ENCODE measurements around the gene ERCC3. TPM values are rescaled to one million over a fixed set of nuclear protein-coding genes. Genes with fewer than 3 reads are reported as not detected.

Gene ERCC3
- total RNA-seq, 1 experiment from 2014 or later = 52.5 TPM

DNA sequence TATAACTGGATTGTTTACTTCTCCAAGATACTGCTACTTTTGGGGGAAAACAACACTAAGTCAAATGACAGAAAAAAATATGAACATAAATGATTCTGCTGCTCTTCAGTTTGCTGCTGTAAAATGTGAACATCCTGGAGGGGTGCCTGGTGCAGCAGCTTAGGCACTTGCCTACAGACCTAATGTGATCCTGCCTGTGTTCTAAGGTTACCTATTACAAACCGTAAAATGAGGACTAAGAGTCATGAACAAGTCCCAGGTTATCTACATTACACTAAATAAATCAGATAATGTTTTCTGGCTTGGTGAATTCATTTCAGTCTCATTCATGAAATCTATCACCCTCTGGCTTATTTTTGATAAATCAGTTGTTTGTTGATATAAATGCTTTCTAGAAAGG is 38.4 kb upstream of the ERCC3 start:
- Histone ChIP-seq H3K4me1 (no peaks in the 10 kb centered on the region), H3K27me3 (replicated peaks; ENCODE audit: control insufficient read depth, insufficient read depth, low read length) (no peaks in the 10 kb centered on the region), H3K36me3 (ENCODE audit: control insufficient read depth, insufficient read depth, low read length) (no peaks in the 10 kb centered on the region), H3K4me3 (ENCODE audit: low read depth, low read length) (no peak overlapping the region), H3K9me3 (no peaks in the 10 kb centered on the region)
- ChIA-PET POLR2A (no interaction called here), CTCF (no interaction called here)
- Mint-ChIP-seq H3K27me3 (ENCODE audit: insufficient read depth, unreplicated experiment) (no peaks in the 10 kb centered on the region), H3K4me1 (ENCODE audit: low read depth, unreplicated experiment) (no peaks in the 10 kb centered on the region), H3K27ac (ENCODE audit: unreplicated experiment) (no peak overlapping the region), H3K4me3 (ENCODE audit: unreplicated experiment) (no peak overlapping the region), H3K9me3 (ENCODE audit: unreplicated experiment) (no peaks in the 10 kb centered on the region), H3K36me3 (ENCODE audit: insufficient read depth, unreplicated experiment) (peaks cover 24% of the 10 kb centered on the region)
- intact Hi-C loops (cut with micrococcal nuclease; ENCODE audit: unreplicated experiment) = no loop called here
- TF ChIP-seq, protein P1, sequence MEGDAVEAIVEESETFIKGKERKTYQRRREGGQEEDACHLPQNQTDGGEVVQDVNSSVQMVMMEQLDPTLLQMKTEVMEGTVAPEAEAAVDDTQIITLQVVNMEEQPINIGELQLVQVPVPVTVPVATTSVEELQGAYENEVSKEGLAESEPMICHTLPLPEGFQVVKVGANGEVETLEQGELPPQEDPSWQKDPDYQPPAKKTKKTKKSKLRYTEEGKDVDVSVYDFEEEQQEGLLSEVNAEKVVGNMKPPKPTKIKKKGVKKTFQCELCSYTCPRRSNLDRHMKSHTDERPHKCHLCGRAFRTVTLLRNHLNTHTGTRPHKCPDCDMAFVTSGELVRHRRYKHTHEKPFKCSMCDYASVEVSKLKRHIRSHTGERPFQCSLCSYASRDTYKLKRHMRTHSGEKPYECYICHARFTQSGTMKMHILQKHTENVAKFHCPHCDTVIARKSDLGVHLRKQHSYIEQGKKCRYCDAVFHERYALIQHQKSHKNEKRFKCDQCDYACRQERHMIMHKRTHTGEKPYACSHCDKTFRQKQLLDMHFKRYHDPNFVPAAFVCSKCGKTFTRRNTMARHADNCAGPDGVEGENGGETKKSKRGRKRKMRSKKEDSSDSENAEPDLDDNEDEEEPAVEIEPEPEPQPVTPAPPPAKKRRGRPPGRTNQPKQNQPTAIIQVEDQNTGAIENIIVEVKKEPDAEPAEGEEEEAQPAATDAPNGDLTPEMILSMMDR (IDR thresholded peaks at IDR 0.05; ENCODE audit: insufficient read depth in 1 of 2, low read depth in 1 of 2, low read length in 1 of 2, severe bottlenecking in 1 of 2, unreplicated experiment in 1 of 2) = no peak
- BruUV-seq (replicated peaks) = no TSS peak
- DNase-seq = no peak

DNA sequence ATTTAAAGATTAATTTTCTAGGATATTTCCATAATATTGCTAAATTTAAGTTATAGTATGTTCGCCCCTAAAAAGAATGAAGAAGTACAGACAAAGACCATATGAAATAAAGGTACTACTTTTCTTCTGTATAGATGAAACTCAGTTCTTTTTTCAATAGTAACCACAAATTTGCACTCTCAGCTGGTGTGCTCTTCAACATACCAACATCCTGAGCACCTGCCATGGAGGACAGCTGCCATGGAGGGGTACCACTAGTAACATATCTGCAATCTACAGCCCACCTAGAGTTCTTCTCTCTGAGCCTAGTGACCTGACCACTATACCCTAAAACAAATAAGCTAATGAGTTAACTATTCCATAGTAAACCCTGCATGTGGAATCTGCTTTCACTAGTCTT is 36.8 kb upstream of the ERCC3 start:
- no peaks in the 10 kb centered on the region for H3K27me3 ChIP-seq (replicated peaks; ENCODE audit: control insufficient read depth, insufficient read depth, low read length)
- no peaks in the 10 kb centered on the region for H3K4me1 ChIP-seq
- TF ChIP-seq, protein P1 (IDR thresholded peaks at IDR 0.05; ENCODE audit: insufficient read depth in 1 of 2, low read depth in 1 of 2, low read length in 1 of 2, severe bottlenecking in 1 of 2, unreplicated experiment in 1 of 2) = no peak
- BruUV-seq (replicated peaks) = no TSS peak
- Mint-ChIP-seq H3K4me1 (ENCODE audit: low read depth, unreplicated experiment) (no peaks in the 10 kb centered on the region), H3K27me3 (ENCODE audit: insufficient read depth, unreplicated experiment) (no peaks in the 10 kb centered on the region), H3K36me3 (ENCODE audit: insufficient read depth, unreplicated experiment) (peaks cover 24% of the 10 kb centered on the region), H3K4me3 (ENCODE audit: unreplicated experiment) (no peak overlapping the region), H3K9me3 (ENCODE audit: unreplicated experiment) (no peaks in the 10 kb centered on the region), H3K27ac (ENCODE audit: unreplicated experiment) (no peak overlapping the region)
- no peak for DNase-seq
- no peak overlapping the region for H3K4me3 ChIP-seq (ENCODE audit: low read depth, low read length)
- H3K36me3 ChIP-seq (ENCODE audit: control insufficient read depth, insufficient read depth, low read length) = no peaks in the 10 kb centered on the region
- POLR2A ChIA-PET = no interaction called here
- intact Hi-C loops (cut with micrococcal nuclease; ENCODE audit: unreplicated experiment) = no loop called here
- H3K9me3 ChIP-seq = no peaks in the 10 kb centered on the region
- CTCF ChIA-PET = no interaction called here

DNA sequence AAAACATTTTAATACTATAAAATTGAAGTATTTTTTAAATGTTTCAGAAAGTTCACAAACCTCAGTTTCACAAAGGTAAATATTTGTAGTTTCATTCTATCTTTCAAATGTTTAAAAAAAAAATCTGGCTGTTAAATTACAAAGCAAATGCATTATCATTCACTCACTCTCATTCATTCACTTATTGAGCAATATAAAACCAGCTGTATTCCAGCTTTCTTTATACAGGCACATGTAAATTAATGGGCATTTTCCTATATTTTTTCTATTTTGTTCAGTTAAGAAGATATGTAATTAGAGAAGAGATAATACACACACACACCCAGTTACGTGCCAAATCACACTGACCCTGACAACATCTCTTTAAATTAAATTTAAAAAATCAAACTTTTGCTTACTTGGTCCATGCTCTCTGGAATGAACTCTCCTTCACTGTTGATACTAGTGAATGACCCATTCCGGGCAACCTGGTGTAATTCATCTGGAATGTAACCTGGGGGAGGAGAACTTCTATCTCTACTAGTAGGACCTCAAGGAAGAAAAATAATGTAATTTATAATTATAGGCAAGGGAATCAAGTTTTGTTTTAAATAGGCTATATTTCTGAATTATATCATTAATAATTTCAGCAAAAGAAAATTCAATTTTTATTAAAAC is 32.5 kb upstream of the ERCC3 start:
- POLR2A ChIA-PET = interaction anchor here (0.6 kb wide), 1 partner anchor 32 kb away, joined by 3 read pairs; the partner anchor contains the start of gene ERCC3
- peaks cover 18% of the 10 kb centered on the region for H3K36me3 Mint-ChIP-seq (ENCODE audit: insufficient read depth, unreplicated experiment)

More for the DNA sequence above, 32.5 kb upstream of the ERCC3 start:
- no peaks in the 10 kb centered on the region for H3K4me1 ChIP-seq
- DNase-seq = no peak
- Mint-ChIP-seq H3K4me3 (ENCODE audit: unreplicated experiment) (no peak overlapping the region), H3K27me3 (ENCODE audit: insufficient read depth, unreplicated experiment) (no peaks in the 10 kb centered on the region), H3K27ac (ENCODE audit: unreplicated experiment) (no peak overlapping the region), H3K9me3 (ENCODE audit: unreplicated experiment) (no peaks in the 10 kb centered on the region), H3K4me1 (ENCODE audit: low read depth, unreplicated experiment) (no peaks in the 10 kb centered on the region)
- TF ChIP-seq, protein P1 (IDR thresholded peaks at IDR 0.05; ENCODE audit: insufficient read depth in 1 of 2, low read depth in 1 of 2, low read length in 1 of 2, severe bottlenecking in 1 of 2, unreplicated experiment in 1 of 2) = no peak
- no peaks in the 10 kb centered on the region for H3K27me3 ChIP-seq (replicated peaks; ENCODE audit: control insufficient read depth, insufficient read depth, low read length)
- intact Hi-C loops (cut with micrococcal nuclease; ENCODE audit: unreplicated experiment) = no loop called here
- H3K36me3 ChIP-seq (ENCODE audit: control insufficient read depth, insufficient read depth, low read length) = no peaks in the 10 kb centered on the region
- no TSS peak for BruUV-seq (replicated peaks)
- H3K4me3 ChIP-seq (ENCODE audit: low read depth, low read length) = no peak overlapping the region
- H3K9me3 ChIP-seq = no peaks in the 10 kb centered on the region
- CTCF ChIA-PET = no interaction called here

Data from Caco-2 (cell line).